Osteoblast (primary cell): ENCODE data around the gene MR1. TPM values are rescaled to one million over a fixed set of nuclear protein-coding genes. Genes with fewer than 3 reads are reported as not detected.

ENCODE experiments used
- DNase-seq: peaks from one replicate; pipeline ENCODE4 v3.0.0; 2011; ENCODE audit warnings: low spot score, mixed read lengths; ENCODE audit not compliant: insufficient read length; ENCODE audit errors: missing footprints
- H2AFZ ChIP-seq: 2 replicates; pipeline ENCODE4 v1.6.0; 2011; ENCODE audit warnings: mild to moderate bottlenecking, low read length
- H3K27ac ChIP-seq: 2 replicates; pipeline ENCODE4 v1.5.1; 2011; ENCODE audit warnings: mild to moderate bottlenecking, low read depth, low read length, moderate library complexity
- H3K27me3 ChIP-seq: 2 replicates; pipeline ENCODE4 v1.6.0; 2012; ENCODE audit warnings: mild to moderate bottlenecking, control low read depth, inconsistent platforms, low read length, moderate library complexity; ENCODE audit not compliant: insufficient read depth
- H3K36me3 ChIP-seq: 2 replicates; pipeline ENCODE4 v1.5.1; 2011; ENCODE audit warnings: mild to moderate bottlenecking, low read length, control low read depth, moderate library complexity; ENCODE audit not compliant: insufficient read depth
- H3K4me1 ChIP-seq: 2 replicates; pipeline ENCODE4 v1.5.1; 2011; ENCODE audit warnings: mild to moderate bottlenecking, low read length, control low read depth, moderate library complexity; ENCODE audit not compliant: insufficient read depth
- H3K4me2 ChIP-seq: 2 replicates; pipeline ENCODE4 v1.6.0; 2011; ENCODE audit warnings: mild to moderate bottlenecking, low read length; ENCODE audit not compliant: insufficient read depth
- H3K4me3 ChIP-seq: fragments of 200-600 bp; sonication (generic); 3 replicates; pipeline ENCODE4 v1.5.1; 2012; ENCODE audit warnings: mild to moderate bottlenecking, low read length, inconsistent platforms; ENCODE audit not compliant: insufficient read depth
- H3K79me2 ChIP-seq: 2 replicates; pipeline ENCODE4 v1.6.0; 2012; ENCODE audit warnings: mild to moderate bottlenecking, low read length, control low read depth, inconsistent platforms; ENCODE audit not compliant: insufficient read depth
- H3K9me3 ChIP-seq: 2 replicates; pipeline ENCODE4 v1.5.1; 2011; ENCODE audit warnings: low read depth, low read length, control low read depth
- H4K20me1 ChIP-seq: 2 replicates; pipeline ENCODE4 v1.6.0; 2012; ENCODE audit warnings: mild to moderate bottlenecking, low read length, control low read depth; ENCODE audit not compliant: insufficient read depth
- CTCF ChIP-seq: IDR thresholded peaks from 2 replicates; pipeline ENCODE4 v1.5.1; 2011; ENCODE audit warnings: mild to moderate bottlenecking, low read depth, low read length, moderate library complexity; ENCODE audit errors: extremely low read depth
- total RNA-seq: library from RNA; depleted of rRNA; stranded (reverse); fragments of >200 nt; gene quantifications from 2 replicates; pipeline ENCODE4 v1.2.3, GENCODE V29; 2012

The MR1 gene
- total RNA-seq, 1 donor: 29.3 TPM

GRCh38 chr1:181092883-181093458 is 59.2 kb downstream of the MR1 start:
- Histone ChIP-seq H3K9me3 (no peaks in the 10 kb centered on the region), H3K4me1 (peaks cover 67% of the 10 kb centered on the region), H2AFZ (no peak overlapping the region), H3K36me3 (peaks cover 23% of the 10 kb centered on the region), H4K20me1 (peaks cover 47% of the 10 kb centered on the region), H3K27me3 (no peaks in the 10 kb centered on the region), H3K4me2 (peak overlapping the region; percentile 93), H3K27ac (peak overlapping the region; percentile 18), H3K79me2 (peaks cover 51% of the 10 kb centered on the region), H3K4me3 (peak overlapping the region; percentile 11)
- no peak for DNase-seq
- TF ChIP-seq CTCF: no peak

GRCh38 chr1:181094416-181095212 is 60.8 kb downstream of the MR1 start:
- Histone ChIP-seq H3K4me2 (peak overlapping the region; percentile 36), H3K9me3 (no peaks in the 10 kb centered on the region), H3K4me1 (peaks cover 72% of the 10 kb centered on the region), H4K20me1 (peaks cover 37% of the 10 kb centered on the region), H3K27ac (peak overlapping the region; percentile 72), H3K4me3 (no peak overlapping the region), H3K79me2 (peaks cover 36% of the 10 kb centered on the region), H3K27me3 (no peaks in the 10 kb centered on the region), H3K36me3 (peaks cover 23% of the 10 kb centered on the region), H2AFZ (no peak overlapping the region)
- peak; percentile 96 for DNase-seq
- no peak for TF ChIP-seq CTCF

- DNase-seq: no peak
- Histone ChIP-seq H3K27ac (peak overlapping the region; percentile 72), H3K27me3 (no peaks in the 10 kb centered on the region), H3K79me2 (peaks cover 30% of the 10 kb centered on the region), H3K36me3 (peaks cover 18% of the 10 kb centered on the region), H3K4me2 (peak overlapping the region; percentile 36), H4K20me1 (peaks cover 31% of the 10 kb centered on the region), H2AFZ (no peak overlapping the region), H3K9me3 (no peaks in the 10 kb centered on the region), H3K4me1 (peaks cover 79% of the 10 kb centered on the region), H3K4me3 (no peak overlapping the region)
- TF ChIP-seq CTCF: no peak
These were observed 61.5 kb downstream of the MR1 start for GRCh38 chr1:181095260-181095659.

GRCh38 chr1:181095763-181096184 is 62.0 kb downstream of the MR1 start:
- H3K79me2 ChIP-seq: peaks cover 25% of the 10 kb centered on the region
- H3K4me2 ChIP-seq: peak overlapping the region; percentile 36
- DNase-seq: peak; percentile 42
- no peaks in the 10 kb centered on the region for H3K27me3 ChIP-seq
- H2AFZ ChIP-seq: no peak overlapping the region
- no peaks in the 10 kb centered on the region for H3K9me3 ChIP-seq
- H3K4me3 ChIP-seq: peak overlapping the region; percentile 6
- peaks cover 14% of the 10 kb centered on the region for H3K36me3 ChIP-seq
- H4K20me1 ChIP-seq: peaks cover 26% of the 10 kb centered on the region
- peak overlapping the region; percentile 72 for H3K27ac ChIP-seq
- no peak for TF ChIP-seq CTCF
- peaks cover 84% of the 10 kb centered on the region for H3K4me1 ChIP-seq
